GM12864 (cell line): Measurements from ENCODE around the gene SHLD2.
"Not testable (repeated sequence)": the region's sequence is repeated elsewhere in the genome, so short reads cannot be mapped to it uniquely, and the experiment has no call there.

Experiments
- DNase-seq: peaks from one replicate; pipeline ENCODE4 v3.0.0-alpha.2; 2011; ENCODE audit warnings: low read depth
- H3K4me3 ChIP-seq: 2 replicates; pipeline ENCODE4 v1.5.1; 2011; ENCODE audit warnings: mild to moderate bottlenecking, low read depth, low read length, control low read depth

Gene SHLD2

DNA sequence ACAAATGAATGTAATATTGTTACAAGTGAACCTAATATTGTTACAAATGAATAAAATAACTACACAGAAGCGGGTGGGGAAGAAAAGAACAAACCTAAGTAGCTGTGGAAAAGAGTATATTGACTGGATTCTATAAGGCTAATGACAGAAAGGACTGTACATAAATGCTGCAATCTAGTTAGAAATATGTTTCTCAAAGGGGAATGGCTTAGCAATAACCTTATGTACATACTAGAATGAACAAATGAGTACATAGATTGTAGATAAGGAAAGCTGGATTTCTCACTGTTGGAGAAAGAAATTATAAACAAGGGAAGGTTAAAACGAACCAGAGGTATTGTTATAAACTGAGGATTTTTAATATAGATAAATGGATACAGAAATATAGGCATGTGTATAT is 68.4 kb downstream of the SHLD2 start:
- not testable (repeated sequence) for H3K4me3 ChIP-seq, DNase-seq

DNA sequence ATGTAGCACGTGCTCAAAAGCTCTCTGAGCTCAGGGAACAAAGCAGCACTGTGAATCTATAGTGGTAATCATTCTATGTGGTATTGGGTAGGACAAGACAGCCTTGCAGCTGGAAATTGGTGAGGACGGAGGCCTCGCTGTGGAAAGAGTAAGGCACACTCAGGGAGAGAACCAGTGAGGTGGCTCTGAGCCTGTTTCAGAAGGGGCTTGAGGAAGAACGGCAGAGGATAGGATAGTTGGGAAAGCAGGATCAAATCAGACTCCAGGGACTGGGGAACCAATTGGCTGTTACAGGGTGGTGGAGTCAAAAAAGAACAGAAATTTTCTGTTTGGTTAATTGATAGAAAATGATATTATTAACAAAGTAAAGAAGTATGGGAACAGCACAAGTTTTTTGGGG is 74.9 kb downstream of the SHLD2 start:
- not testable (repeated sequence) for DNase-seq, H3K4me3 ChIP-seq

DNA sequence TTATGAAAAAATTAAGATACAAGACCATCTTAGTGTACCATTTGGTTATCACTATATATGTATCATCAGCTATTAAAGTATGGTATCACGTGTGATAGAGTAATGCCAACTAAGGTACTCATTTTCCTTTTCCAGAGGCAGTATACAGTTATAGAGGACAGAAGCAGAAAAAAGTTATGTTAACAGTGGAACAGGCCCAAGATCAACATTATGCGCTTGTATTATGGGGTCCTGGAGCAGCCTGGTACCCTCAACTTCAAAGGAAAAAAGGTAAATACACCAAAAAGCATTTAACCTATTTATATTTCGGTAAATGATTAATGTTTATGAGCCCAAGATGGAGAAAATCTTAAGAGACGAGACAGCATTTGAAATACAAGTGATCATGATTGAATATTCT is 75.7 kb downstream of the SHLD2 start:
- DNase-seq, H3K4me3 ChIP-seq: not testable (repeated sequence)

DNA sequence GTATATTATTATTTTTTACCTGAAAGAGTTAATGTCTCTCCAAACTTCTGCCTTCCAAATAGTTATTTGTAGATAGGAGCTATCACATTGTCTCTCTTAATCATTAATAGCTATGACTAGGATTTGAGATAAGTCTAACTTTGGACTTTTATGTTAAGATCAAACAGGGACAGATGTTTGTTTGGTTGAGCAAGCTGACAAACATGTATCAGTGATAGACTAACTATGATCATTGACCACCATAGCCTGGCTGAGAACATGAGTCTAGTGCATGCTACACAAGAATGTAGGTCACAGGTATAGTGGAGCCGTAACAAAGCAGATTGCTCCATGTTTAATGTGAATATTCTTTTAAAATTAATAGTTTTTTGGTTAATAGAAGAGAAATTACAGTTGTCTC is 76.7 kb downstream of the SHLD2 start:
- not testable (repeated sequence) for DNase-seq, H3K4me3 ChIP-seq

DNA sequence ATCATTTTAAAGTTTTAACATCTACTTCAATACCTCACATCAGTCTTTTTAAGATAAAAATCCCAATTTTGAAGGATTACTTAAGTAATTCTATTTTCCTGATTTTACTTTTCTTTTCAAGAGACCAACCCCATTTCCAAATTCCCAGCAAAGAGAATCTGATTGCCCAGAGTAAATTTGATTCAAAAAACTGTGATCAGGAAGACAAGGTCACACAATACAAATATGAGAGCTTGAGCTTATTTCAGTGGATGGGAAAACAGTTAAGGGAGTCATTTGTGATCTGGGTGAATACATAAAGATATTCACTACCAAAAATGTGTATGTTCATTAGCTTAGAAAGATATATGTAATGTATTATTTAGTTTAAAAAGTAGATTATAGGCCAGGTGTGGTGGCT is 77.2 kb downstream of the SHLD2 start:
- not testable (repeated sequence) for DNase-seq, H3K4me3 ChIP-seq

DNA sequence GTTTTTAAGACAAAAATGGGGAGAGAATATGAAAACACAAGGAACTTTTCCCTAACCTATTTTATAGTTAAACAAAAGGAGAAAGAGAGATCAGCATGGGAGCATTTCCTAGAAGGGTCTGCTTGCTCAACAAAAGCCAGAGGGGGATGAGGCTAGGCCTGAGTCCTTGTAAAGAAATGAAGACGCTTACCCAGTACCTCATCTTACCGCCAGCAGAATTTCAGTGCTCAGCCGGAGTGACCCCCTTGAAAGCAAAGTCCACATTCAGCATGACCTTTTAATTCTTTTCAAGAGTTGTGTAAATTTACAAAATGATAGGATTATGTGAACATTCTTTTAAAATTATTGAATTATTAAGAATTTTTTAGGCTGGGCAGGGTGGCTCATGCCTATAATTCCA is 82.6 kb downstream of the SHLD2 start:
- not testable (repeated sequence) for DNase-seq

DNA sequence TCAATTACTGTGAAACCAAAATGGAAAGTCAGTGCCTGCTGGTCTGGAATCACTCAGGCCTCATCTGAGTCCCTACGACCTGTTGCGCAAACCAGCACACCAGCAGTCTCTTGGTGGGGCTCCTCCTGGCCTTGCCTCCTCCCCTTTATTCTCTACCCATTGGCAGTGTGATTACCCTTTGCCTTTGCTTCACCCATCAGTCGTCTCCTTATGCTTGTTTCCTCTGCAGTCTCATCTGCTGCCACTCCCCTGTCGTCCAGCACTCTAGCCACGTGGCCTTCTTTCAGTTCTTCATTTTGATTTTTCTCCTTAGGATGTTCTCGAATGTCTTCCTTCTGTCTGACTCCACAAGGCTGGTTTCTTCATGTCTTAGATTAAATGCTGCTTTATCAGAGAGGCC is 89.4 kb downstream of the SHLD2 start:
- not testable (repeated sequence) for DNase-seq, H3K4me3 ChIP-seq

More for the DNA sequence above, 82.6 kb downstream of the SHLD2 start:
- H3K4me3 ChIP-seq: not testable (repeated sequence)

DNA sequence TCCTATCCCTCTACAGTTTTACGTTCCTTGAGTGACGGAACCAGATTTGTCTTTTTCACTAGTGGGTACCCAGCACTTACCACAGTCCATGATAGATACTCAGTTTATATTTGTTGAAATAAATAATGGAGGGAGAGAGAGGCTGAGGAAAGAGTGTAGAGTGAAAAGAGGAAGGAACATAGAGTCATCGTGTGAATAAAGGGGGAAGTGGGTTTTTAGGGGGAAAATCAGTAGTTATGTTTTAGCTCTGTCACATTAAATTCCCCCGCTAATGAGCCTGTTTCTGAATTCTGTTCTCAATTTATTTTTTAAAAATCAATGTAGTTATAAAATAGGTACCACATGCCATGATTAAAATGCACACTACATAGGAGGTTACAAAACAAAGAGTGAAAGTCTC is 91.0 kb downstream of the SHLD2 start:
- DNase-seq, H3K4me3 ChIP-seq: not testable (repeated sequence)

DNA sequence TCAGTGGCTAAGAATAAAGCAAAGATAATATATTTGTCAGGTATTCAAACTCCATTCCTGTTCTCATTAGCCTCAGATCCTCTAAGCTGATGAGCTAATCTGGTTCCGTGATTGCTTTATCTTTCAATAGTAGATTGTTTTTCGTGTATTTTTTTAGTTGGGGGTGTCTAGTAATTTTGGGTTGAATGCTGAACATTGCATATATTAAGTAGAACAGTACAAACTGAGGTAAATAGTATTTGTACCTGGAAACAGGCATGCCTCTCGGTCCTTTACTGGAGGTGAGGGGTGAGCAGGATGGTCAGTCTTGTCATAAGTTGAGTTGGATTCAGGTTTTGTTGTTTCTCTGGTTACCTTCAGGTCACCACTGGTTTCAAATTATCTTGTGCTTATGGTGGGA is 92.6 kb downstream of the SHLD2 start:
- H3K4me3 ChIP-seq, DNase-seq: not testable (repeated sequence)

DNA sequence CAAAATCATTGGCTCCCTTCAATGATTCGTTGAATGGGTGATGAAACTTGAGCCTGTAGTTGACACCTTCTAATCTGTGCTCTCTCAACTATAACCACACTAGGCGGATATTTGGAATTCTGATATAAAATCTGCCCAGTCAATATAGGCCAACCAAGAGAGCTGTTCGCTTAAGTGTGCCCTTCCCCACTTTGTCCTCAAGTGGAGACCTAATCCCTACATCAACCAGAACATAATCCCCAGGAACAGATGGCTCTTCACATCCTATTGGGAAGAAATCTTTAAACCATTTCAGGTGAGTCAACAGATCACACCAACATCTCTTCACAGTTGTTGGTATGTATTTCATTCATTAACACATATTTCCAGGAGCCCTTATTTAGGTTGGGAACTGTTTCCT is 96.8 kb downstream of the SHLD2 start:
- not testable (repeated sequence) for DNase-seq, H3K4me3 ChIP-seq

DNA sequence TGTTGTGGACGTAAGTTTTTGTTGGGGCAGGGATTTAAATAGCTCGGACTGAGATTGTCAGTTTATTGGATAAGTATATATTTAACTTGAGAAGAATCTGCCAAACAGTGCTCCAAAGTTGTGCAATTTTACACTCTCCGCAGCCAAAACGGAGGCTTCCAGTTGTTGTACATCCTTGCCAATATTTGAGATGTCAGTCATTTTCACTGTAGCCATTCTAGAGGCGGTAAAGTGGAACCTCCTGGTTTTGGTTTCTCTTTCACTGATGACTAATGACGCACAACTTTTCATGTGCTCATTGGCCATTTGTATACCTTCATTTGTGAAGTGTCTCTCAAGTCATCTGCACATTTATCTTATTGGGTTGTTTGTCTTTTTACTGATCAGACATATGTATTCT is 105.9 kb downstream of the SHLD2 start:
- not testable (repeated sequence) for H3K4me3 ChIP-seq
- peak; percentile 37 for DNase-seq

DNA sequence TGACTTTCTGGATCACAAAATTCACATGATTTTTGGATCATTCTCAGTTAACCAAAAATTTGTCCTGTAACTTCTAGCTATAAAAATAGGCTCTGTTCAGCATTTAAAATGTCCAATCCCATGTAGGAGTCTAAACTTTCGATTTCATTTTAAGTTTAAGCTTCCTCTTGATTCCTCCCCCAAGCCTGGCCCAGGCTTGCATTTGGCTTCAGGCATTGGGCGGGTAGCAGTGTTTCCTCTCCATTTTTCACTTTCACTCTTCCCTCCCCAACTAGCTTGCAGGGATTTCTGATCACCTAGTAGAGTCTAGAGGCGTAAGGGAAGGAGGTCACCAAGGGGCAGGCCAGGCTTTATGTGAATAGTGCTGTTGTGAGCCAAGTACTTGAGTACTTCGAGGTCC is 109.8 kb downstream of the SHLD2 start:
- H3K4me3 ChIP-seq: not testable (repeated sequence)

DNA sequence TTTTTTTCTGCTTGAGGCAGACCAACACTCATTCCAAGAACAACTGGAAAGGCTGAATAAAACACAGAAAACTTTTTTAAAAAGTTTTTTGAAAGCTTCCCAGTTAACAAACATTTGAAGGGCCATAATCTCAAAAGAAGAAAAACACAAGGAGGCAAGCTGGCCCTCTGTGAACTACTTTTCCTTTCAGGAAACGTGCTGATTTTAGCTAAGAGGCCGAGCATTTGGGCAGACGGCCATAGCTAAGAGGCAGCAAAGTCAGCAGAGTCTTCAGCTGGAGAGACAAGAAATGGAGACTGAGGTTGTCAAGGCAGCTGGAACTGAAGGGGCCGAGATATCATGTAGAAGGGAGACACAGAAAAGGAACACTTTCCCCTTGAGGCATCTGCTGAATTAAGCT is 111.9 kb downstream of the SHLD2 start:
- DNase-seq, H3K4me3 ChIP-seq: not testable (repeated sequence)

More for the DNA sequence above, 109.8 kb downstream of the SHLD2 start:
- not testable (repeated sequence) for DNase-seq

DNA sequence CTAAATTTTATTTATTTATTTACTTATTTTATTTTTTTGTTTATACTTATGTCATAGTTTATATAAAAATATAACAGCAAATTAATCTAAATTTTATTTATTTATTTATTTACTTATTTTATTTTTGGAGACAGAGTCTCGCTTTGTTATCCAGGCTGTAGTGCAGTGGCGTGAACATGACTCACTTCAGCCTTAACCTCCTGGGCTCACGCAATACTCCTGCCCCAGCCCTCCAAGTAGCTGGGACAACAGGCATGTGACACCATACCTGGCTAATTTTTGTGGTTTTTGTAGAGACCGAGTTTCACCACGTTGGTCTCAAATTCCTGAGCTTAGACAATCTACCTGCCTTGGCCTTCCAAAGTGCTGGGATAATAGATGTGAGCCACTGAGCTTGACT is 115.3 kb downstream of the SHLD2 start:
- DNase-seq, H3K4me3 ChIP-seq: not testable (repeated sequence)

DNA sequence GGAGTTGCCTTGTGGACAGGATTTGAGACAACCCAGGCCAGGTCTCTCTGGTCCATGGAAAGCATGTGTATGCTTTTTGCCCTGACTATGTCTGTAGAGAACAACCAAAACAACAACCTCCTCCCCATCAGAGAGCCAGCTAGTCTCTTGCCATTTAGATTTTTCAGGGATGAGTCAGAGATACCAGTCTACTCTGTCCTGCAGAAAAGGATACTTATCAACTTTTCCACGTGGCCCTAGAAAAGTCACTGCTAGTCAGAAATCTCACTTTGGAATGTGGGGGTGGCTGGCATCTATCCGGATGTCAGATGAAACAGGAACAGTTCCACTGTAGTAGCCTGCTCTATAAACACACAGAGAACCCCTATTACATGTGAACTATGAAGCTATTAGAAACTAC is 116.8 kb downstream of the SHLD2 start:
- not testable (repeated sequence) for H3K4me3 ChIP-seq, DNase-seq

DNA sequence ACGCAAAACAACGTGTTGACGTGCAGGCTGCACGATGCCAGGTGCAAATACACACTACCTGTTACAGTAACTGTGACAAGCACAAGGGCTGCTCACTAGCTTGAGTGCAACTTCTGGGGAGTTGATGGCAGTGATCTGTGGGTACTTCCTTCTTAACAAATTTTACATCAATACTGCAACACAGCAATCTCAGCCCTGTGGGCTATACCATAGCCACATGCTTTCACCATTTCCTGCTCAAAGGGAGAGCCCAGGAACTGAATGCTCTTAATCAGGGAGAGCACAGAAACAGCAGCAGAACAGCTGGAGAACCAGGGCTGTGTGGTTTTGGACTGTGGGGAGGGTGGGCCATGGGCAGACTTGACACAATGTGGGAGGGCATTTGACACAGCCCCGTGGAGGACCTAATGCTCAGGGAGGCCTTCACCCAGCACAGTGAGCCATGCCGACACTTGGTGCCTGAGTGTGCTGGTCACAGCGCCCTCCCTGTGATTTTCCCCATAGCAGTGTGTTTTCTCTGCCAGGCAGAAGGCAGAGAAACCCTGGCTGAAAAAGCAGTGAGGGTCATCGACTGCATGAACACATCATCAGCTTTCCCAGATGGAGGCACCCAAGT is 118.3 kb downstream of the SHLD2 start:
- DNase-seq, H3K4me3 ChIP-seq: not testable (repeated sequence)

DNA sequence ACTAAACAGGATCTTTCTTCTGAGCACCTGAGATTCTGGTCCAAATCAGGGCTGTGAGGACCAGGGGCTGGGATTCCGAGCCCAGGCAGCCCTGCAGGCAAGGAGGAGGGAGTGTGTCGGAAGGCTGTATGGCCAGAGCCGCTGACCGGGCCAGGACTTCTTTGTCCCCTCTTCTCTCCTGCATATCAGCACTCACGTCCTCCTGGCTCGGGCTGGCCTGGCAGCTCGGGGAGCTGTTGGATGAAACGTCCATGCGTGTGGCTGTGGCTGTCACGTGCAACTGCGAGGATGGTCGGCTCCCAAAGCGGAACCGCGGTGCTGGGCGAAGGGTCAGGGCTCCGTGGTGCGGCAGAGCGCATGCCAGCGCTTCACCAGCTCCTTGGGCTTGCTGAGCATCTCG is 118.8 kb downstream of the SHLD2 start:
- DNase-seq, H3K4me3 ChIP-seq: not testable (repeated sequence)

DNA sequence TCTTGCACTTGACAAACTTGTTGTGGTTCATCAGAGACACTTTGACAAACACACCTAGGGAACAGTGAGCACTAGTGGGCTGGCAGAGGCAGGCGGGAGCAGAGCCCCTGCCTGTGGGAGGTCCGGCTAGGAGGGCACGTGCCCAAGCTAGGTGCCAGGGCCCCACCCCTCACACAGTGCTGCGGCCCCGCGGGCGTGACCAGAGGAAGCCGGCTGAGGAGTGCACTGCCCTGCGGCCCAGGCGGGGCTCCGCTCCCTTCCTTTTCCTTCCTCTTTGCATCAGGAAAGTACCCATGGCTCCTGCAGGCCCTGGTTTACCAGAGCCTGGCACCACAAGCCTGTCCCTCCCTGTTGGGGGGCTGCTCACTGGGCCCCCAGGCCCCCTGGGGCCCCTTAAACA is 121.1 kb downstream of the SHLD2 start:
- not testable (repeated sequence) for H3K4me3 ChIP-seq, DNase-seq

DNA sequence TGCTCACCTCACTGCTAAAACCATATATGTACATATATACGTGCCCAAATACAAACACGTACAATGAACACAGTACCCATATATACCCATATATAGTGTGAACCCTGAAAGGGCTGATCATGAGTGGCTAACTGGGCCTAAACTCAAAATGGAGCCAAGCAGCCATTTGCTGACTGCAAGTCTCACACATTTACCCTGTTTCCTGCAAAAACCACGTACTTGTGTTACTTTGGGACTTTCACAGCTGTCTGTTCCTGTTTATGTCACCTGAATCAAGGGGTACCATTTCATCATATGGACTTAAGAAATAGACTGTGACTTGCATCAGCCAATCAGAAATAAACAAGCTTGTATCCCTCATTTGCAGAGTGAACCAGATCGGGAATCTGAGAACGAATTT is 124.4 kb downstream of the SHLD2 start:
- DNase-seq, H3K4me3 ChIP-seq: not testable (repeated sequence)

DNA sequence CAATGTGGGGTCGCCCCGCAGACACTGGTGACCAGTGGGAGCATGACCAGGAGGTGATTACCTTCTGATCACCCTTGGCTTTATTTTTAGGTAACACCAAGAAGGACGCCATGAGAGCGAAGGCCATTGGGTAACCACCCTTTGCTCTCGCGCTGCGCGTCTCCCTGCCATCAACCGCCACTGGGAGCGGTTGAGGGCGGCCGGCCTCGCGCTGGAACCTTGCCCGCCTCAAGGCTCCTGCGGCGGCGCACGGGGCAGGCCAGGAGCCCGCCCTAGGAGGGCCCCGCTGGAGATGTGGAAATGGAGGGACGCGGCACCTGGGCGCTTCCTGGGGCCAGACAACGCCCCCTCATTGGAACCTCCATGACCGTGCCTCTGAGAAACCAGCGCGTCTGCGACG is 127.8 kb downstream of the SHLD2 start:
- H3K4me3 ChIP-seq, DNase-seq: not testable (repeated sequence)

DNA sequence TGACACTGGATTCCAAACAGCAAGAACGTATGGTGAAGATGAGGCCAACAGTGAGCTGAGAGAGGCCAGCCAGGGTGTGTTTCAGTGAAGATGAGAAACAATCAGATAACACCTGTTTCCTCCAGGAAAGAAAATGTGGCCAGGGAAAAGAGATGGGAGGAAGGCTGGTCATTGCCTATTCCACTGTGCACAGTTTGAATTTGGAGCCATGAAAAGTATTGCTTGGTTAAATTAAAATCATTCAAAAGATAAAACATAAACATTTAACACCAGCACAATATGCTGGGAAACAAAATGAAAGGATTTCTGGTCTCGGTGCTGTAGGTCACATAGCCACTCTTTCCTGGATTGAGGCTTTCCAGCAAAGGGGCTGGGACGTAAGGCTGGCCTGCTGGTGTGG is 130.1 kb downstream of the SHLD2 start, which contains the start of gene NUTM2A:
NUTM2A (plus strand) TSS at position 301 of the 400 bp plus-strand sequence. CDS start 383 bp downstream, outside the sequence.
- not testable (repeated sequence) for DNase-seq, H3K4me3 ChIP-seq
